Adrenal gland (tissue), 5 donors: ENCODE measurements around the gene LILRA5.
"Not testable (repeated sequence)": the region's sequence is repeated elsewhere in the genome, so short reads cannot be mapped to it uniquely, and the experiment has no call there.

Experiments
- CTCF ChIP-seq, 6 experiments: fragments of 450-650 bp in 4 of 6; fragments of 200-600 bp in 2 of 6; sonication (generic) in 1 of 6; IDR thresholded peaks; 1 replicate in 5 of 6; 2 replicates in 1 of 6; pipeline versions ENCODE4 v1.5.1 to v1.8.0; 2016 to 2021; ENCODE audit warnings: antibody characterized with exemption in 6 of 6, mild to moderate bottlenecking in 2 of 6, moderate library complexity in 1 of 6
- POLR2A ChIP-seq, 2 donors: fragments of 450-650 bp; IDR thresholded peaks; one replicate each; pipeline ENCODE4 v1.6.1; 2017; ENCODE audit warnings: antibody characterized with exemption in 2 of 2, mild to moderate bottlenecking in 2 of 2, moderate library complexity in 1 of 2
- donor health status: DM: no; HTN: no; CAD: no.

GRCh38 chr19:54280025-54280424, 32.9 kb downstream of the LILRA5 start:
- TF ChIP-seq CTCF, POLR2A (IDR thresholded peaks at IDR 0.05): not testable (repeated sequence)
